CD14-positive monocyte (primary cell): ENCODE data around the gene B3GNT7. TPM values are rescaled to one million over a fixed set of nuclear protein-coding genes. Genes with fewer than 3 reads are reported as not detected.

ENCODE experiments used
- DNase-seq, 3 donors: peaks; one replicate each; pipeline ENCODE4 v3.0.0-alpha.2; 2011 to 2022
- H2AFZ ChIP-seq: 2 replicates; pipeline ENCODE4 v1.6.0; 2012; ENCODE audit warnings: mild to moderate bottlenecking, low read depth, low read length, inconsistent platforms; ENCODE audit not compliant: insufficient read depth, poor library complexity, severe bottlenecking
- H3K27ac ChIP-seq, 2 donors: 1 replicate in 1 of 2; 2 replicates in 1 of 2; pipeline ENCODE4 v1.5.1; 2012 to 2013; ENCODE audit warnings: low read length in 2 of 2, control low read depth in 1 of 2, inconsistent platforms in 1 of 2, low read depth in 1 of 2, mild to moderate bottlenecking in 1 of 2
- H3K27me3 ChIP-seq, 2 donors: one replicate each; pipeline versions ENCODE4 v1.6.0 to v1.6.1; 2011 to 2013; ENCODE audit warnings: low read length in 2 of 2; ENCODE audit not compliant: control insufficient read depth in 2 of 2, insufficient read depth in 2 of 2
- H3K36me3 ChIP-seq, 2 donors: replicated peaks in 1 of 2; 1 replicate in 1 of 2; 2 replicates in 1 of 2; pipeline versions ENCODE4 v1.5.1 to v1.6.1; 2012 to 2013; ENCODE audit warnings: low read length in 2 of 2, control low read depth in 1 of 2, inconsistent platforms in 1 of 2, mild to moderate bottlenecking in 1 of 2; ENCODE audit not compliant: insufficient read depth in 2 of 2, control insufficient read depth in 1 of 2
- H3K4me1 ChIP-seq, 2 donors: 1 replicate in 1 of 2; 2 replicates in 1 of 2; pipeline versions ENCODE4 v1.5.1 to v1.6.1; 2012 to 2013; ENCODE audit warnings: low read length in 2 of 2, control low read depth in 1 of 2, inconsistent platforms in 1 of 2, mild to moderate bottlenecking in 1 of 2, moderate library complexity in 1 of 2; ENCODE audit not compliant: insufficient read depth in 2 of 2, control insufficient read depth in 1 of 2
- H3K4me2 ChIP-seq: replicated peaks from 2 replicates; pipeline ENCODE3; 2012; ENCODE audit warnings: low read length, moderate library complexity, mild to moderate bottlenecking; ENCODE audit not compliant: poor library complexity, severe bottlenecking; ENCODE audit errors: extremely low read depth
- H3K4me3 ChIP-seq, 3 experiments: fragments of 200-600 bp in 1 of 3; sonication (generic) in 1 of 3; replicated peaks in 1 of 3; 1 replicate in 2 of 3; 2 replicates in 1 of 3; pipeline ENCODE4 v1.5.1; 2011 to 2013; ENCODE audit warnings: low read length in 3 of 3, mild to moderate bottlenecking in 3 of 3, control low read depth in 2 of 3, low read depth in 2 of 3, inconsistent platforms in 1 of 3, moderate library complexity in 1 of 3
- H3K79me2 ChIP-seq: 2 replicates; pipeline ENCODE4 v1.6.0; 2012; ENCODE audit warnings: mild to moderate bottlenecking, control low read depth, inconsistent platforms, low read length, moderate library complexity; ENCODE audit not compliant: insufficient read depth
- H3K9ac ChIP-seq: 2 replicates; pipeline ENCODE4 v1.6.0; 2017; ENCODE audit warnings: low read length, mild to moderate bottlenecking; ENCODE audit not compliant: insufficient read depth, poor library complexity, severe bottlenecking
- H3K9me3 ChIP-seq, 2 donors: replicated peaks in 1 of 2; 1 replicate in 1 of 2; 2 replicates in 1 of 2; pipeline versions ENCODE4 v1.5.1 to v1.6.1; 2012 to 2013; ENCODE audit warnings: low read length in 2 of 2, control low read depth in 1 of 2; ENCODE audit not compliant: control insufficient read depth in 1 of 2, insufficient read depth in 1 of 2
- H4K20me1 ChIP-seq: 2 replicates; pipeline ENCODE4 v1.6.0; 2012; ENCODE audit warnings: mild to moderate bottlenecking, low read length, control low read depth, moderate library complexity; ENCODE audit not compliant: insufficient read depth
- H3K27ac Mint-ChIP-seq, 7 donors: one replicate each; pipeline ENCODE4 v1.8.0; 2020; ENCODE audit warnings: mild to moderate bottlenecking in 7 of 7, mixed read lengths in 7 of 7, moderate library complexity in 6 of 7, inconsistent platforms in 2 of 7
- H3K27me3 Mint-ChIP-seq, 3 donors: one replicate each; pipeline ENCODE4 v1.8.0; 2021 to 2022; ENCODE audit warnings: low read depth in 3 of 3, mild to moderate bottlenecking in 3 of 3, mixed read lengths in 3 of 3, moderate library complexity in 3 of 3, inconsistent platforms in 1 of 3
- H3K36me3 Mint-ChIP-seq, 2 donors: one replicate each; pipeline ENCODE4 v1.8.0; 2020; ENCODE audit warnings: mixed read lengths in 2 of 2, inconsistent platforms in 1 of 2, mild to moderate bottlenecking in 1 of 2
- H3K4me1 Mint-ChIP-seq: one replicate; pipeline ENCODE4 v1.8.0; 2020; ENCODE audit warnings: mild to moderate bottlenecking, mixed read lengths
- H3K4me3 Mint-ChIP-seq, 2 donors: one replicate each; pipeline ENCODE4 v1.8.0; 2020; ENCODE audit warnings: mild to moderate bottlenecking in 2 of 2, mixed read lengths in 2 of 2, moderate library complexity in 1 of 2
- H3K9me3 Mint-ChIP-seq, 7 donors: one replicate each; pipeline ENCODE4 v1.8.0; 2020 to 2022; ENCODE audit warnings: mixed read lengths in 7 of 7, mild to moderate bottlenecking in 6 of 7, moderate library complexity in 6 of 7, inconsistent platforms in 2 of 7
- CTCF ChIP-seq: fragments of 200-600 bp; IDR thresholded peaks from one replicate; pipeline ENCODE4 v1.8.0; 2022; ENCODE audit warnings: antibody characterized with exemption, mild to moderate bottlenecking
- WGBS: methylation state at CpG from one replicate; pipeline ENCODE4 v1.1.5; 2013; ENCODE audit warnings: missing lambda C conversion rate; ENCODE audit not compliant: insufficient coverage; 5-methylcytosine and 5-hydroxymethylcytosine counted together
- intact Hi-C, 2 donors: fragments of 100-400 bp; cut with micrococcal nuclease; formaldehyde crosslinking; loops; one replicate each; pipeline versions ENCODE4 v1.15.0 to v1.15.1; 2023
- polyA plus RNA-seq, 3 donors: library from polyadenylated mRNA; depleted of rRNA in 1 of 3; unstranded in 2 of 3; stranded (reverse) in 1 of 3; fragments of 300-500 nt in 2 of 3; fragments of >200 nt in 1 of 3; fragmentation: Illumina TruSeq in 2 of 3; gene quantifications; 1 replicate in 2 of 3; 2 replicates in 1 of 3; pipeline ENCODE4 v1.2.3, GENCODE V29; 2012 to 2021

The B3GNT7 gene
- polyA plus RNA-seq, 3 donors, result 0.05 TPM; not detected in 2

GRCh38 chr2:231422056-231422455, 26.5 kb downstream of the B3GNT7 start:
- no CpG with 5 or more reads among the region's 2 CpGs for WGBS
- peaks cover 9% of the 10 kb centered on the region for H3K4me1 Mint-ChIP-seq

GRCh38 chr2:231423176-231423575, 27.7 kb downstream of the B3GNT7 start:
- Mint-ChIP-seq H3K36me3 (no peaks in the 10 kb centered on the region), H3K4me1 (peaks cover 9% of the 10 kb centered on the region), H3K4me3 (no peak overlapping the region), H3K9me3 (peaks cover 0 to 3% (median 0%) of the 10 kb centered on the region in 7 donors), H3K27ac (no peak overlapping the region), H3K27me3 (peaks cover 0 to 5% (median 3%) of the 10 kb centered on the region in 3 donors)
- H3K4me1 ChIP-seq, result no peaks in the 10 kb centered on the region
- TF ChIP-seq CTCF, result no peak
- H3K79me2 ChIP-seq, result no peaks in the 10 kb centered on the region
- 91% methylated on average over 7 of the region's 10 CpGs for WGBS
- DNase-seq, result no peak
- H3K36me3 ChIP-seq, result no peaks in the 10 kb centered on the region
- no peaks in the 10 kb centered on the region for H4K20me1 ChIP-seq
- H3K4me3 ChIP-seq, result no peak overlapping the region
- H3K27me3 ChIP-seq, result no peaks in the 10 kb centered on the region
- no peak overlapping the region for H3K4me2 ChIP-seq
- no peak overlapping the region for H3K9ac ChIP-seq
- H3K9me3 ChIP-seq, result no peaks in the 10 kb centered on the region
- H3K27ac ChIP-seq, result no peak overlapping the region
- no peak overlapping the region for H2AFZ ChIP-seq
- intact Hi-C loops, result no loop called here

More at GRCh38 chr2:231422056-231422455, 26.5 kb downstream of the B3GNT7 start:
- no peak overlapping the region for H2AFZ ChIP-seq
- no peaks in the 10 kb centered on the region for H3K36me3 ChIP-seq
- H3K4me1 ChIP-seq, result no peaks in the 10 kb centered on the region
- H3K4me3 Mint-ChIP-seq, result no peak overlapping the region
- intact Hi-C loops, result no loop called here
- no peaks in the 10 kb centered on the region for H3K27me3 ChIP-seq
- no peaks in the 10 kb centered on the region for H3K79me2 ChIP-seq
- H3K27ac ChIP-seq, result no peak overlapping the region
- peaks cover 1 to 5% (median 3%) of the 10 kb centered on the region in 3 donors for H3K27me3 Mint-ChIP-seq
- no peaks in the 10 kb centered on the region for H3K9me3 ChIP-seq
- no peaks in the 10 kb centered on the region for H4K20me1 ChIP-seq
- DNase-seq, result no peak
- no peak overlapping the region for H3K9ac ChIP-seq
- H3K36me3 Mint-ChIP-seq, result no peaks in the 10 kb centered on the region
- H3K4me2 ChIP-seq, result no peak overlapping the region
- H3K27ac Mint-ChIP-seq, result no peak overlapping the region
- H3K9me3 Mint-ChIP-seq, result peaks cover 0 to 3% (median 0%) of the 10 kb centered on the region in 7 donors
- H3K4me3 ChIP-seq, result no peak overlapping the region
- no peak for TF ChIP-seq CTCF
